Vagina (tissue), 2 donors: ENCODE data around the gene SLC49A3. TPM values are rescaled to one million over a fixed set of nuclear protein-coding genes. Genes with fewer than 3 reads are reported as not detected.

Experiments used
- DNase-seq, 2 donors: peaks; one replicate each; pipeline ENCODE4 v3.0.0-alpha.2; 2017; ENCODE audit errors: extremely low spot score in 2 of 2
- H3K27ac ChIP-seq: fragments of 200-600 bp; sonication (generic); one replicate; pipeline ENCODE4 v1.5.1; 2019
- H3K27me3 ChIP-seq: fragments of 200-600 bp; sonication (generic); one replicate; pipeline ENCODE4 v1.5.1; 2019
- H3K36me3 ChIP-seq, 2 donors: fragments of 200-600 bp; sonication (generic); one replicate each; pipeline ENCODE4 v1.5.1; 2017 to 2019
- H3K4me1 ChIP-seq: fragments of 200-600 bp; sonication (generic); one replicate; pipeline ENCODE4 v1.5.1; 2019
- H3K4me3 ChIP-seq, 2 donors: fragments of 200-600 bp; sonication (generic); 1 replicate in 1 of 2; 2 replicates in 1 of 2; pipeline ENCODE4 v1.5.1; 2016 to 2019
- H3K9me3 ChIP-seq: fragments of 200-600 bp; sonication (generic); one replicate; pipeline ENCODE4 v1.5.1; 2019
- CTCF ChIP-seq, 3 experiments: fragments of 450-650 bp in 2 of 3; fragments of 200-600 bp in 1 of 3; sonication (generic) in 1 of 3; IDR thresholded peaks; one replicate each; pipeline ENCODE4 v1.5.1; 2017 to 2019; ENCODE audit warnings: antibody characterized with exemption in 3 of 3, mild to moderate bottlenecking in 2 of 3, moderate library complexity in 2 of 3
- POLR2A ChIP-seq, 2 donors: fragments of 450-650 bp; IDR thresholded peaks; one replicate each; pipeline ENCODE4 v1.6.1; 2017; ENCODE audit warnings: antibody characterized with exemption in 2 of 2, mild to moderate bottlenecking in 2 of 2, moderate library complexity in 2 of 2
- POLR2AphosphoS5 ChIP-seq, 2 donors: sonication (generic); formaldehyde crosslinking; IDR thresholded peaks; one replicate each; pipeline ENCODE4 v1.9.0; 2017; ENCODE audit warnings: antibody characterized with exemption in 2 of 2, mild to moderate bottlenecking in 2 of 2, low read depth in 1 of 2; ENCODE audit not compliant: insufficient read depth in 1 of 2
- intact Hi-C: fragments of 100-400 bp; cut with DNase I; formaldehyde crosslinking; loops from one replicate; pipeline ENCODE4 v1.15.1; 2023
- total RNA-seq: library from RNA; depleted of rRNA; stranded (reverse); fragments of >200 nt; gene quantifications from one replicate; pipeline ENCODE4 v1.2.3, GENCODE V29; 2016

Gene SLC49A3
- total RNA-seq, 1 donor from 2014 or later = 11.0 TPM

- Histone ChIP-seq H3K4me3 (no peak overlapping the region), H3K9me3 (no peaks in the 10 kb centered on the region), H3K4me1 (peaks cover 37% of the 10 kb centered on the region), H3K27me3 (no peaks in the 10 kb centered on the region), H3K36me3 (no peaks in the 10 kb centered on the region), H3K27ac (no peak overlapping the region)
- intact Hi-C loops = no loop called here
- no peak for DNase-seq
- TF ChIP-seq POLR2A (IDR thresholded peaks at IDR 0.05) (no peak), CTCF (IDR thresholded peaks at IDR 0.05) (no peak), POLR2AphosphoS5 (IDR thresholded peaks at IDR 0.05; ENCODE audit: insufficient read depth in 1 of 2, low read depth in 1 of 2) (no peak)
Observed at GRCh38 chr4:712916-713632, 24.1 kb upstream of the SLC49A3 start.

GRCh38 chr4:712093-712492 is 23.1 kb upstream of the SLC49A3 start:
- intact Hi-C loops = no loop called here
- no peaks in the 10 kb centered on the region for H3K9me3 ChIP-seq
- no peak overlapping the region for H3K27ac ChIP-seq
- H3K36me3 ChIP-seq = no peaks in the 10 kb centered on the region
- TF ChIP-seq CTCF (IDR thresholded peaks at IDR 0.05) (no peak), POLR2AphosphoS5 (IDR thresholded peaks at IDR 0.05; ENCODE audit: insufficient read depth in 1 of 2, low read depth in 1 of 2) (no peak)
- no peaks in the 10 kb centered on the region for H3K27me3 ChIP-seq
- peaks cover 34% of the 10 kb centered on the region for H3K4me1 ChIP-seq
- no peak overlapping the region for H3K4me3 ChIP-seq
- no peak for DNase-seq

GRCh38 chr4:710916-711315 is 22.0 kb upstream of the SLC49A3 start:
- Histone ChIP-seq H3K27me3 (no peaks in the 10 kb centered on the region), H3K36me3 (no peaks in the 10 kb centered on the region), H3K27ac (no peak overlapping the region), H3K4me1 (peaks cover 43% of the 10 kb centered on the region), H3K4me3 (no peak overlapping the region), H3K9me3 (no peaks in the 10 kb centered on the region)
- intact Hi-C loops = no loop called here
- TF ChIP-seq POLR2A (IDR thresholded peaks at IDR 0.05) (no peak), CTCF (IDR thresholded peaks at IDR 0.05) (no peak), POLR2AphosphoS5 (IDR thresholded peaks at IDR 0.05; ENCODE audit: insufficient read depth in 1 of 2, low read depth in 1 of 2) (no peak)
- DNase-seq = no peak

GRCh38 chr4:710116-710515 is 21.2 kb upstream of the SLC49A3 start:
- Histone ChIP-seq H3K4me1 (peaks cover 45% of the 10 kb centered on the region), H3K36me3 (no peaks in the 10 kb centered on the region), H3K27me3 (no peaks in the 10 kb centered on the region), H3K4me3 (no peak overlapping the region), H3K9me3 (no peaks in the 10 kb centered on the region), H3K27ac (no peak overlapping the region)
- intact Hi-C loops = no loop called here
- TF ChIP-seq POLR2AphosphoS5 (IDR thresholded peaks at IDR 0.05; ENCODE audit: insufficient read depth in 1 of 2, low read depth in 1 of 2) (no peak), CTCF (IDR thresholded peaks at IDR 0.05) (no peak)
- no peak for DNase-seq

- intact Hi-C loops = no loop called here
- no peak overlapping the region for H3K4me3 ChIP-seq
- no peak overlapping the region for H3K27ac ChIP-seq
- H3K4me1 ChIP-seq = peaks cover 48% of the 10 kb centered on the region
- H3K36me3 ChIP-seq = no peaks in the 10 kb centered on the region
- no peak for DNase-seq
- H3K9me3 ChIP-seq = no peaks in the 10 kb centered on the region
- TF ChIP-seq POLR2AphosphoS5 (IDR thresholded peaks at IDR 0.05; ENCODE audit: insufficient read depth in 1 of 2, low read depth in 1 of 2) (no peak), POLR2A (IDR thresholded peaks at IDR 0.05) (no peak), CTCF (IDR thresholded peaks at IDR 0.05) (no peak)
- no peaks in the 10 kb centered on the region for H3K27me3 ChIP-seq
Observed at GRCh38 chr4:709348-709747, 20.4 kb upstream of the SLC49A3 start.
